Thoracic aorta (tissue), 2 donors: ENCODE data around the gene SLC24A3. TPM values are rescaled to one million over a fixed set of nuclear protein-coding genes. Genes with fewer than 3 reads are reported as not detected.

Experiments
- ATAC-seq: fragments of 150-250 bp; one replicate; pipeline ENCODE4 v1.8.0; 2017; ENCODE audit warnings: low read depth; ENCODE audit not compliant: insufficient number of reproducible peaks, low FRiP score
- DNase-seq: peaks from one replicate; pipeline ENCODE4 v3.0.0-alpha.2; 2020; ENCODE audit warnings: low spot score
- H3K27ac ChIP-seq, 2 donors: fragments of 200-600 bp; sonication (generic); 1 replicate in 1 of 2; 2 replicates in 1 of 2; pipeline ENCODE4 v1.5.1; 2016; ENCODE audit warnings: mild to moderate bottlenecking in 2 of 2, moderate library complexity in 2 of 2
- H3K27me3 ChIP-seq: fragments of 200-600 bp; sonication (generic); replicated peaks from 2 replicates; pipeline ENCODE4 v1.6.0; 2016; ENCODE audit warnings: mild to moderate bottlenecking; ENCODE audit not compliant: insufficient read depth
- H3K36me3 ChIP-seq: fragments of 200-600 bp; sonication (generic); one replicate; pipeline ENCODE4 v1.5.1; 2016
- H3K4me1 ChIP-seq, 2 donors: fragments of 200-600 bp; sonication (generic); 1 replicate in 1 of 2; 2 replicates in 1 of 2; pipeline versions ENCODE4 v1.5.1 to v1.6.0; 2016; ENCODE audit warnings: low read depth in 2 of 2, mild to moderate bottlenecking in 1 of 2; ENCODE audit not compliant: control insufficient read depth in 1 of 2
- H3K4me3 ChIP-seq: fragments of 200-600 bp; sonication (generic); 2 replicates; pipeline ENCODE4 v1.5.1; 2016; ENCODE audit warnings: mild to moderate bottlenecking
- H3K9me3 ChIP-seq: fragments of 200-600 bp; sonication (generic); 2 replicates; pipeline ENCODE4 v1.5.1; 2016
- total RNA-seq, 2 donors: library from RNA; depleted of rRNA; stranded (reverse); fragments of >200 nt; gene quantifications; one replicate each; pipeline versions ENCODE4 v1.1.0 to v1.2.3, GENCODE V29; 2016
- TF ChIP-seq, protein P1 (sequence below): fragments of 200-600 bp; sonication (generic); IDR thresholded peaks from one replicate; pipeline ENCODE4 v1.5.1; 2019; ENCODE audit warnings: antibody characterized with exemption

Gene SLC24A3
- total RNA-seq, 2 donors from 2014 or later, result 8.3 to 31.4 TPM

DNA sequence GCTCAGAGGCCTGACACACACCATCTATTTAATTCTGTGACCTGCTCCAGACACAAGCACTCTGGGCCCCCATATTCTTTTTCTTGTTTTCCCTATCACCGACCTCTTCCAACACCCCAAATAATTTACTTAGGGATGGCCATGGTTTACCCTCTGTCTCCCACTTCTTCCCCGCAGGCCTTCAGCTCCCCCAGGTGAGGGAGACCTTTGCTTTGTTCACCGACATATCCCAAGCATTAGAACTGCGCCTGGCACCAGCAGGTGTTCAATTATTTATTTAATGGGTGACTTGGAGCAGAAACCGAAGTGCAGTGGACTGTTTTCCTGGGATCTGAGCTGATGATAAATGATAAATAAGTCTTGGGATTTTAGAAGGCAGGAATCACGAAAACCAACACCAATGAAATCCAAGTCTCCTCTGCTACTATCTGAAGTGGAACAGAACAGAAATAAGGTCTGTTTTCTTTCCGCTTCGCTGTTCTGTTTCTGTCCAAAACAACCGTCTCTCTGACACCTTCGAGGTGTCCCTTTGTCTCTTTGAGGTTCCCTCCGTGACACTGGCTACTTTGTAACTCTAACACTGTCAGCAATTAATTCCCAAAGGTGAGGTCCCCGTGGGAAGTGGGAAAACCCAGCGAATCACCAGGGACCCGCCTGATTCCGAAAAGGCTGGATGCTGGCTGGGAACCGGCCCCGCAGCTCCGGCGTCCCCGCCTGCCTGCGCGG lies 544.5 kb downstream of the SLC24A3 start:
- DNase-seq, result no peak
- TF ChIP-seq, protein P1, sequence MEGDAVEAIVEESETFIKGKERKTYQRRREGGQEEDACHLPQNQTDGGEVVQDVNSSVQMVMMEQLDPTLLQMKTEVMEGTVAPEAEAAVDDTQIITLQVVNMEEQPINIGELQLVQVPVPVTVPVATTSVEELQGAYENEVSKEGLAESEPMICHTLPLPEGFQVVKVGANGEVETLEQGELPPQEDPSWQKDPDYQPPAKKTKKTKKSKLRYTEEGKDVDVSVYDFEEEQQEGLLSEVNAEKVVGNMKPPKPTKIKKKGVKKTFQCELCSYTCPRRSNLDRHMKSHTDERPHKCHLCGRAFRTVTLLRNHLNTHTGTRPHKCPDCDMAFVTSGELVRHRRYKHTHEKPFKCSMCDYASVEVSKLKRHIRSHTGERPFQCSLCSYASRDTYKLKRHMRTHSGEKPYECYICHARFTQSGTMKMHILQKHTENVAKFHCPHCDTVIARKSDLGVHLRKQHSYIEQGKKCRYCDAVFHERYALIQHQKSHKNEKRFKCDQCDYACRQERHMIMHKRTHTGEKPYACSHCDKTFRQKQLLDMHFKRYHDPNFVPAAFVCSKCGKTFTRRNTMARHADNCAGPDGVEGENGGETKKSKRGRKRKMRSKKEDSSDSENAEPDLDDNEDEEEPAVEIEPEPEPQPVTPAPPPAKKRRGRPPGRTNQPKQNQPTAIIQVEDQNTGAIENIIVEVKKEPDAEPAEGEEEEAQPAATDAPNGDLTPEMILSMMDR, result no peak
- H3K36me3 ChIP-seq, result no peaks in the 10 kb centered on the region

DNA sequence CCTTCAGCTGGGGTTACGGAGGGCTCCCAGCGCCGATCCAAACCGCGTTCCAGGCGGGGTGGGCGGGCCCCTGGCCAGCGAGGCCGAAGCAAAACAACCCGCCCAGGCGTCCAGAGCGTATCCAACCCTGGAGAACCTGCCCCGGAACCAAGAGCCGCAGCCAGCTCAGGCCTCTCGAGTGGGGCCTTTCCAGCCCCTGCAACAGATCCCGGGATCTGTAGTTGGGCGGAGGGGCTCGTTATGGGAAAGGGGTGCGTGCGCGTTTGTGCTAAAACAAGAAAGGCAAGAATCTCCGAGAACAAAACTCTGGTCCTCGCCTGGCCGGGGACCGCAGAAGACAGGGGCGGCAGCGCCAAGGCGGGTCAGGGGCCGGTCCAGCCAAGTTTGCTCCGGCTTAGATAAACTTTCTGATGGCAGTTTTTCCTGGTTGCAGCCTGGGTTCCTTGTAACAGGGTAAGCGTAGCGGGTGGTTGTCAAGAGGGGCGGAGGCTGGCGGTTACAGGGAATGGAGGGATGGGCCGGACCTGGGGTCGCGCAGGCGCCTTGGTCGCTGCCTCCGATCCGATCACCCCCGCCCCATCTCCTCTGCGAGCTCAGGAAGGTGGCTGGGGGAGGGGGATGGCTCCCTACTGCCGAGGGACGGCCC lies 545.2 kb downstream of the SLC24A3 start:
- peaks cover 14 to 29% of the 10 kb centered on the region in 2 donors for H3K4me1 ChIP-seq

More for the DNA sequence above, 544.5 kb downstream of the SLC24A3 start:
- peak overlapping the region; percentile 100 for H3K4me3 ChIP-seq
- H3K9me3 ChIP-seq, result no peaks in the 10 kb centered on the region
- no peaks in the 10 kb centered on the region for H3K27me3 ChIP-seq
- H3K27ac ChIP-seq, result peak overlapping the region; percentile 98 to 99
- H3K4me1 ChIP-seq, result peaks cover 14 to 29% of the 10 kb centered on the region in 2 donors
- no peak for ATAC-seq

DNA sequence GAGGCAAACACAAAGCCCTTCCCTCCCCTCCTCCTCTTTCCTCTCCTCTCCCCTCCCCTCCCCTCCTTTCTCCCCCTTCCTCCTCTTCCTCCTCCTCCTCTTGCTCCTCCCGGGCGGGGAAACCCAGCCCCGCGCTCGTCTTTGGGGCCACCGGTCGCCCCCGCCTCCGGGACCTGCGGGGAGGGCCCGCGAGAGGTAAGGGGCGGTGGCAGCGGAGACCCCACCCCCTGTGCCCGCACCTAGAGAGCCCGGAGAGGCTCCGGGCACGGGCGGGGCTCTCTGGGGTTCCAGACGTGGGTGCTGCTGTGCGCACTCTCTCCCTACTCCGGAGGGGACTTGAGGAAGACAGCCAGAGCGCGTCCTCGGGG lies 545.7 kb downstream of the SLC24A3 start, which contains the start of gene RIN2:
TSS of gene RIN2 (plus strand) at position 126 of the 368 bp plus-strand sequence. CDS start 131,344 bp downstream, outside the sequence.
- Histone ChIP-seq H3K36me3 (no peaks in the 10 kb centered on the region), H3K9me3 (no peaks in the 10 kb centered on the region), H3K27ac (peak within 1 kb of the TSS; percentile 98 to 99), H3K27me3 (no peaks in the 10 kb centered on the region), H3K4me3 (peak within 1 kb of the TSS; percentile 100), H3K4me1 (peaks cover 14 to 29% of the 10 kb centered on the region in 2 donors)
- ATAC-seq (peak; percentile 20), DNase-seq (no peak)
- TF ChIP-seq, protein P1, result no peak

More for the DNA sequence above, 545.2 kb downstream of the SLC24A3 start:
- Histone ChIP-seq H3K9me3 (no peaks in the 10 kb centered on the region), H3K27ac (peak overlapping the region; percentile 98 to 99), H3K36me3 (no peaks in the 10 kb centered on the region), H3K4me3 (peak overlapping the region; percentile 100), H3K27me3 (no peaks in the 10 kb centered on the region)
- TF ChIP-seq, protein P1, result no peak
- DNase-seq (peak; percentile 73), ATAC-seq (peak; percentile 67)

DNA sequence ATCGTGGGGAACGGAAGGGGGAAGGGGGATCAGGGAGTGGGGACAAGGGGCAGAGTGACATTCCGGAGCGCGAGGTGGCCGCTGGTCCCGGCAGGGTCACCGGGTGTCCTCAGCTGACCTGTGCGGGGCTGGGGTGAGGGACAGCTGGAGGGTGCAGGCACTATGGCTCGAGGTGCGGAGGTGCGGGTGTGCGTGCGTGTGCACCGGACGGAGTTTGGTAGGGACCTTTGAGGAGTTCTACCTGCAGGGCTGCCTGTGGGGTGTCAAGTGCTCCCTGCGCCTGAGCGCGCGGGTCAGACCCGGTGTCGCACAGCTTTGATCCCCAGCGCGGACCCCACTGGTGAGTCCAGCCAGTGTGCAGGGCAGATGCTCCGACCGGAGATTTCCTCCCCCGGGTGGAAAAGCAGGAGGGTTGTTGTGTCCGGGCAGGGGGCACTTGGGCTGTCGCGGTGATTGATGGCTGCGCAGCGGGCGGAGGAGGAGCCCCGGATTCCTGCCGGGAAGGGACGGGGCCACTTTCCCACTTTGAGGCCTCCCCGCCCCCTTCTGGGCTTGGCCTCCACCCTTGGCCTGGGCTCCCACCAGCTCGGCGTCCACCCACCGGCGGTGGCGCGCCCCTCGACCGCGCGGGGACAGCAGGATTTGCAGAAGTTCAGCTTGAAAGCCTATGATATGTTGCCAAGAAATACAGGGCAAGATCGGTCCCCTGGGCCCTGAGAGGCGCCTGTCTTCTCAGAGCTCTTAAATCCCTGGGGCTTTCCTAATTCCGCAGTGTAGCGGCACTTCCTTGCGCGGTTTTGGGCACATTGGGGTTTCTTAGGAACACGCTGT lies 546.3 kb downstream of the SLC24A3 start:
- ATAC-seq (peak; percentile 22), DNase-seq (peak; percentile 12)
- Histone ChIP-seq H3K9me3 (no peaks in the 10 kb centered on the region), H3K36me3 (no peaks in the 10 kb centered on the region), H3K27ac (peak overlapping the region; percentile 98 to 99), H3K27me3 (no peaks in the 10 kb centered on the region), H3K4me1 (peaks cover 14 to 29% of the 10 kb centered on the region in 2 donors), H3K4me3 (peak overlapping the region; percentile 100)
- TF ChIP-seq, protein P1, result no peak
